IMR-90 (cell line): ENCODE results near the gene NTMT1. TPM values are rescaled to one million over a fixed set of nuclear protein-coding genes. Genes with fewer than 3 reads are reported as not detected.

Source experiments
- ATAC-seq: fragments of 200-7000 bp; cut with Tn5 transposase; 2 replicates; pipeline ENCODE4 v1.9.1; 2020; ENCODE audit warnings: low read depth, mild to moderate bottlenecking, moderate library complexity
- BruUV-seq: library from RNA; stranded (reverse); fragments of 400-500 nt; replicated peaks from 2 replicates; lab custom pipeline; 2021; lab: Mats Ljungman, UMichigan
- CTCF ChIA-PET: fragments of 300-600 bp; formaldehyde crosslinking; extraction: SDS; loops from one replicate; lab custom pipeline; 2021; ENCODE audit warnings: antibody characterized with exemption; lab: Yijun Ruan, JAX
- POLR2A ChIA-PET: fragments of 300-600 bp; sonication (Branson Sonifier 250); formaldehyde crosslinking; loops from one replicate; lab custom pipeline; 2022; ENCODE audit warnings: antibody characterized with exemption; ENCODE audit not compliant: unreplicated experiment; lab: Charles Lee
- DNase-seq: peaks from one replicate; pipeline ENCODE4 v3.0.0; 2013
- H2AFZ ChIP-seq: replicated peaks from 2 replicates; pipeline ENCODE3; 2013; ENCODE audit warnings: low read length, mild to moderate bottlenecking; ENCODE audit not compliant: poor library complexity
- H2AK5ac ChIP-seq: 2 replicates; pipeline ENCODE4 v1.6.1; 2013; ENCODE audit warnings: low read depth, low read length, inconsistent platforms
- H2AK9ac ChIP-seq: replicated peaks from 2 replicates; pipeline ENCODE3; 2013; ENCODE audit warnings: mild to moderate bottlenecking, low read depth, low read length, moderate library complexity; ENCODE audit not compliant: poor library complexity
- H2BK120ac ChIP-seq: 2 replicates; pipeline ENCODE4 v1.6.1; 2013; ENCODE audit warnings: low read depth, low read length, inconsistent platforms
- H2BK15ac ChIP-seq: 3 replicates; pipeline ENCODE4 v1.6.1; 2013; ENCODE audit warnings: low read depth, low read length, inconsistent platforms
- H2BK20ac ChIP-seq: 2 replicates; pipeline ENCODE4 v1.6.1; 2013; ENCODE audit warnings: low read depth, mild to moderate bottlenecking, inconsistent platforms, low read length, moderate library complexity
- H2BK5ac ChIP-seq: 2 replicates; pipeline ENCODE4 v1.6.1; 2013; ENCODE audit warnings: mild to moderate bottlenecking, low read depth, low read length, inconsistent platforms; ENCODE audit not compliant: poor library complexity, severe bottlenecking
- H3K14ac ChIP-seq: replicated peaks from 2 replicates; pipeline ENCODE4 v1.6.1; 2013; ENCODE audit warnings: low read depth, low read length, inconsistent platforms
- H3K18ac ChIP-seq: 2 replicates; pipeline ENCODE4 v1.6.1; 2013; ENCODE audit warnings: low read depth, low read length, control low read depth
- H3K23ac ChIP-seq: 2 replicates; pipeline ENCODE4 v1.6.1; 2013; ENCODE audit warnings: low read depth, low read length, inconsistent platforms
- H3K27ac ChIP-seq: 2 replicates; pipeline ENCODE4 v1.5.1; 2013; ENCODE audit warnings: mild to moderate bottlenecking, control low read depth, low read length; ENCODE audit not compliant: insufficient read depth
- H3K27me3 ChIP-seq: 2 replicates; pipeline ENCODE4 v1.6.1; 2013; ENCODE audit warnings: low read length; ENCODE audit not compliant: control insufficient read depth, insufficient read depth
- H3K36me3 ChIP-seq: 2 replicates; pipeline ENCODE4 v1.6.1; 2013; ENCODE audit warnings: low read length, mixed read lengths; ENCODE audit not compliant: control insufficient read depth, insufficient read depth
- H3K4ac ChIP-seq: 2 replicates; pipeline ENCODE4 v1.6.1; 2013; ENCODE audit warnings: low read depth, low read length, inconsistent platforms
- H3K4me1 ChIP-seq: 2 replicates; pipeline ENCODE4 v1.6.1; 2013; ENCODE audit warnings: low read length, mixed read lengths; ENCODE audit not compliant: control insufficient read depth, insufficient read depth
- H3K4me2 ChIP-seq: 2 replicates; pipeline ENCODE4 v1.6.1; 2013; ENCODE audit warnings: low read depth, mild to moderate bottlenecking, control low read depth, low read length, moderate library complexity
- H3K4me3 ChIP-seq: 2 replicates; pipeline ENCODE4 v1.5.1; 2013; ENCODE audit warnings: low read depth, mild to moderate bottlenecking, control low read depth, low read length, moderate library complexity; ENCODE audit not compliant: insufficient read depth
- H3K56ac ChIP-seq: 2 replicates; pipeline ENCODE4 v1.6.1; 2013; ENCODE audit warnings: low read length, inconsistent platforms; ENCODE audit not compliant: insufficient read depth; ENCODE audit errors: extremely low read depth
- H3K79me1 ChIP-seq, 2 experiments: 2 replicates each; pipeline ENCODE4 v1.6.1; 2013; ENCODE audit warnings: low read length in 2 of 2, inconsistent platforms in 1 of 2, low read depth in 1 of 2
- H3K9ac ChIP-seq: 2 replicates; pipeline ENCODE4 v1.6.1; 2013; ENCODE audit warnings: low read depth, low read length, control low read depth
- H3K9me1 ChIP-seq: 2 replicates; pipeline ENCODE4 v1.6.1; 2013; ENCODE audit warnings: low read length, inconsistent platforms; ENCODE audit not compliant: insufficient read depth
- H3K9me3 ChIP-seq: 2 replicates; pipeline ENCODE4 v1.6.1; 2013; ENCODE audit warnings: low read length; ENCODE audit not compliant: control insufficient read depth, insufficient read depth
- H4K20me1 ChIP-seq: 2 replicates; pipeline ENCODE4 v1.6.1; 2013; ENCODE audit warnings: low read length, inconsistent platforms; ENCODE audit not compliant: insufficient read depth
- H4K5ac ChIP-seq: 2 replicates; pipeline ENCODE4 v1.6.1; 2013; ENCODE audit warnings: mild to moderate bottlenecking, low read depth, low read length, control low read depth
- H4K8ac ChIP-seq, 2 experiments: 2 replicates each; pipeline ENCODE4 v1.6.1; 2013; ENCODE audit warnings: low read depth in 2 of 2, low read length in 2 of 2, control low read depth in 1 of 2, inconsistent platforms in 1 of 2
- H4K91ac ChIP-seq: 2 replicates; pipeline ENCODE4 v1.6.1; 2013; ENCODE audit warnings: low read depth, low read length, inconsistent platforms; ENCODE audit not compliant: insufficient read depth
- BHLHE40 ChIP-seq: fragments of 150-350 bp; IDR thresholded peaks from 2 replicates; pipeline ENCODE4 v1.6.1; 2016; ENCODE audit warnings: mild to moderate bottlenecking, low read depth, low read length
- CEBPB ChIP-seq: IDR thresholded peaks from 2 replicates; pipeline ENCODE4 v1.6.1; 2012; ENCODE audit warnings: low read depth, low read length, improper control_type of control experiment
- FOS ChIP-seq: fragments of 150-350 bp; IDR thresholded peaks from 2 replicates; pipeline ENCODE4 v1.6.1; 2016; ENCODE audit warnings: low read depth, low read length
- MAFK ChIP-seq: IDR thresholded peaks from 2 replicates; pipeline ENCODE4 v1.6.1; 2012; ENCODE audit warnings: low read depth, low read length, improper control_type of control experiment
- NFE2L2 ChIP-seq: fragments of 150-350 bp; IDR thresholded peaks from 2 replicates; pipeline ENCODE4 v1.6.1; 2016; ENCODE audit warnings: low read depth, mild to moderate bottlenecking, low read length
- POLR2A ChIP-seq: IDR thresholded peaks from 2 replicates; pipeline ENCODE4 v1.6.1; 2012; ENCODE audit warnings: mild to moderate bottlenecking, low read depth, low read length
- WGBS, 2 experiments: methylation state at CpG; one replicate each; pipeline versions ENCODE4 v1.1.5 to v1.1.7; 2013; ENCODE audit warnings: missing lambda C conversion rate in 2 of 2; ENCODE audit not compliant: insufficient read length in 1 of 2; ENCODE audit errors: extremely low coverage in 2 of 2; 5-methylcytosine and 5-hydroxymethylcytosine counted together
- dilution Hi-C: fragments of 300-500 bp; cut with HindIII; formaldehyde crosslinking; loops from one replicate; pipeline ENCODE4 v1.14.3; 2018; ENCODE audit warnings: low sequenced_read_pairs; ENCODE audit not compliant: unreplicated experiment
- in situ Hi-C: fragments of 300-500 bp; cut with MboI; formaldehyde crosslinking; loops from 3 replicates; pipeline ENCODE4 v1.14.3; 2019; ENCODE audit warnings: low sequenced_read_pairs, inconsistent platforms, mixed read lengths
- intact Hi-C: fragments of 100-400 bp; cut with micrococcal nuclease; formaldehyde crosslinking; loops from 2 replicates; pipeline ENCODE4 v1.10.0; 2022
- polyA plus RNA-seq, 3 experiments: library from polyadenylated mRNA; depleted of rRNA; stranded (reverse); fragments of >200 nt; gene quantifications; 2 replicates each; pipeline ENCODE4 v1.2.3, GENCODE V29; 2012; ENCODE audit warnings: low replicate concordance in 1 of 3
- total RNA-seq: library from RNA; depleted of rRNA; stranded (reverse); fragments of >200 nt; gene quantifications from 2 replicates; pipeline ENCODE4 v1.2.3, GENCODE V29; 2012

The NTMT1 gene
- total and polyA plus RNA-seq, 2 of the 4 experiments (the other 2 are of a cell fraction), result 68.1 to 88.1 TPM

DNA sequence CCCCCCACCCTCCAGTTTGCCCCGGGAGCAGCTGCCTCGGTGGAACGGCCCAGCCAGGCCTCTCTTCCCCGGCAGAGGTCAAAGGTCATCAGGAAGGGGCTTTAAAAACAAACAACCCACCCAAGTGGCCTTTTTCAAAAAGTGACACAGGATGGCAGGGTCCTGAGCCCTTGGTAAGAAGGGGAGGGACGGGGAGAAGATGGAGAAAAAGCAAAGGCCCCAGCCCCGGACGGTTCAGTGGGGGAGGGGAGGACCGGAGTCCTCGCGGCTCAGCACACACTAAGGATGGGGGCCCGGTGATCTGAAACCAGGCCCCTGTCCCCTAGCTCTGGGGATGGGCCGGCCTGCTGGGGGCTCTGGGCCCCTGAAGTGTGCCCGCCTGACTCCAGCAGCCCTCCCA is 40.6 kb downstream of the NTMT1 start:
- peak overlapping the region; percentile 73 for H2AFZ ChIP-seq
- peak overlapping the region; percentile 45; the same call in 1 of the 2 replicates for H3K23ac ChIP-seq
- H2BK15ac ChIP-seq, result no peak overlapping the region
- H3K9me1 ChIP-seq, result peaks cover 13% of the 10 kb centered on the region
- no CpG with 5 or more reads among the region's 13 CpGs for WGBS, 2 experiments
- no peak overlapping the region for H4K5ac ChIP-seq
- peaks cover 32% of the 10 kb centered on the region for H3K4me1 ChIP-seq
- peak overlapping the region; percentile 97 for H3K9ac ChIP-seq
- H3K36me3 ChIP-seq, result peaks cover 12% of the 10 kb centered on the region
- no peaks in the 10 kb centered on the region for H3K9me3 ChIP-seq
- no peaks in the 10 kb centered on the region for H3K27me3 ChIP-seq
- H4K20me1 ChIP-seq, result peaks cover 20% of the 10 kb centered on the region
- H2AK5ac ChIP-seq, result peak overlapping the region; percentile 88
- CTCF ChIA-PET, result no interaction called here
- intact Hi-C loops (loop anchor here (5.0 kb wide), 1 partner anchor 46 kb away; no protein-coding TSS in a partner anchor), in situ Hi-C loops (no loop called here), dilution Hi-C loops (no loop called here)
- peak overlapping the region; percentile 75 for H3K27ac ChIP-seq
- ATAC-seq, result no peak
- H4K91ac ChIP-seq, result peak overlapping the region; percentile 93
- H3K4ac ChIP-seq, result peak overlapping the region; percentile 93
- POLR2A ChIA-PET, result interaction anchor here (1.8 kb wide), 1 partner anchor 46 kb away, joined by 4 read pairs; no protein-coding TSS in a partner anchor
- BruUV-seq, result no TSS peak
- H2BK120ac ChIP-seq, result peak overlapping the region; percentile 65; the same call in 1 of the 2 replicates
- H4K8ac ChIP-seq, result peak overlapping the region; percentile 37 to 81; a peak in 2 of 4 replicates
- H2BK20ac ChIP-seq, result no peak overlapping the region
- DNase-seq, result no peak
- 0 out of 2 replicates have a peak overlapping the region, but pooled peaks have one; percentile 67 for H3K56ac ChIP-seq
- peak overlapping the region; percentile 94 for H3K4me2 ChIP-seq
- peak overlapping the region; percentile 92 for H3K4me3 ChIP-seq
- peak overlapping the region; percentile 15 for H2BK5ac ChIP-seq
- H2AK9ac ChIP-seq, result peak overlapping the region; percentile 18
- H3K18ac ChIP-seq, result peak overlapping the region; percentile 55
- peak overlapping the region; percentile 90; the same call in 1 of the 2 replicates for H3K14ac ChIP-seq
- TF ChIP-seq FOS (no peak), MAFK (no peak), NFE2L2 (no peak), POLR2A (no peak), BHLHE40 (no peak), CEBPB (no peak)
- peaks cover 10 to 45% of the 10 kb centered on the region in 2 experiments; a peak in 3 of 4 replicates for H3K79me1 ChIP-seq
